H9 (cell line): ENCODE results near the gene STX16. TPM values are rescaled to one million over a fixed set of nuclear protein-coding genes. Genes with fewer than 3 reads are reported as not detected.
A peak's percentile ranks its signal among the peaks of the same experiment; 100 is the strongest.

Experiments used
- DNase-seq: peaks from one replicate; pipeline ENCODE4 v3.0.0-alpha.2; 2017
- H2AFZ ChIP-seq: one replicate; pipeline ENCODE4 v1.6.1; 2013; ENCODE audit warnings: mild to moderate bottlenecking, low read length, control low read depth, moderate library complexity
- H2AK5ac ChIP-seq: 2 replicates; pipeline ENCODE4 v1.6.1; 2013; ENCODE audit warnings: low read length, control low read depth, mixed read lengths; ENCODE audit not compliant: insufficient read length
- H2BK120ac ChIP-seq: one replicate; pipeline ENCODE4 v1.6.1; 2013; ENCODE audit warnings: low read depth, mild to moderate bottlenecking, low read length, control low read depth, inconsistent platforms; ENCODE audit not compliant: poor library complexity, severe bottlenecking
- H2BK12ac ChIP-seq: 2 replicates; pipeline ENCODE4 v1.6.1; 2013; ENCODE audit warnings: low read length, control low read depth, mixed read lengths, low read depth; ENCODE audit not compliant: insufficient read length
- H2BK15ac ChIP-seq: 2 replicates; pipeline ENCODE4 v1.6.1; 2013; ENCODE audit warnings: low read depth, low read length, control low read depth
- H2BK20ac ChIP-seq: one replicate; pipeline ENCODE4 v1.6.1; 2013; ENCODE audit warnings: low read depth, mild to moderate bottlenecking, low read length, control low read depth, inconsistent platforms; ENCODE audit not compliant: poor library complexity, severe bottlenecking
- H2BK5ac ChIP-seq: 2 replicates; pipeline ENCODE4 v1.6.1; 2013; ENCODE audit warnings: low read length, control low read depth, mixed read lengths; ENCODE audit not compliant: insufficient read length
- H3K14ac ChIP-seq: 2 replicates; pipeline ENCODE4 v1.6.1; 2013; ENCODE audit warnings: low read length, control low read depth; ENCODE audit not compliant: insufficient read depth
- H3K18ac ChIP-seq: 2 replicates; pipeline ENCODE4 v1.6.1; 2013; ENCODE audit warnings: low read depth, mild to moderate bottlenecking, mixed read lengths, low read length, control low read depth; ENCODE audit not compliant: insufficient read length
- H3K23ac ChIP-seq: 2 replicates; pipeline ENCODE4 v1.6.1; 2013; ENCODE audit warnings: low read length, control low read depth, mixed read lengths, low read depth; ENCODE audit not compliant: insufficient read length
- H3K23me2 ChIP-seq: 2 replicates; pipeline ENCODE4 v1.6.1; 2013; ENCODE audit warnings: low read depth, mild to moderate bottlenecking, mixed read lengths, low read length, control low read depth; ENCODE audit not compliant: insufficient read length, poor library complexity, severe bottlenecking
- H3K27ac ChIP-seq: 2 replicates; pipeline ENCODE4 v1.5.1; 2013; ENCODE audit warnings: low read length, control low read depth, mixed read lengths, low read depth; ENCODE audit not compliant: insufficient read length
- H3K27me3 ChIP-seq: 2 replicates; pipeline ENCODE4 v1.6.1; 2013; ENCODE audit warnings: low read length, control low read depth, inconsistent platforms; ENCODE audit not compliant: insufficient read depth
- H3K4ac ChIP-seq: 2 replicates; pipeline ENCODE4 v1.6.1; 2013; ENCODE audit warnings: low read depth, mild to moderate bottlenecking, control low read depth, inconsistent platforms, low read length, moderate library complexity
- H3K4me1 ChIP-seq: 2 replicates; pipeline ENCODE4 v1.6.1; 2013; ENCODE audit warnings: low read length, control low read depth, inconsistent platforms; ENCODE audit not compliant: insufficient read depth
- H3K4me2 ChIP-seq: 2 replicates; pipeline ENCODE4 v1.6.1; 2013; ENCODE audit warnings: low read length, control low read depth, mixed read lengths; ENCODE audit not compliant: insufficient read length, insufficient read depth
- H3K56ac ChIP-seq: 2 replicates; pipeline ENCODE4 v1.6.1; 2013; ENCODE audit warnings: low read depth, mild to moderate bottlenecking, mixed read lengths, low read length, control low read depth; ENCODE audit not compliant: insufficient read length
- H3K79me1 ChIP-seq: 2 replicates; pipeline ENCODE4 v1.6.1; 2013; ENCODE audit warnings: low read depth, mild to moderate bottlenecking, moderate library complexity, low read length, control low read depth, inconsistent platforms; ENCODE audit not compliant: insufficient read depth, poor library complexity, severe bottlenecking
- H3K79me2 ChIP-seq: 2 replicates; pipeline ENCODE4 v1.6.1; 2013; ENCODE audit warnings: low read length, control low read depth, inconsistent platforms; ENCODE audit not compliant: insufficient read depth
- H3K9ac ChIP-seq: 2 replicates; pipeline ENCODE4 v1.6.1; 2013; ENCODE audit warnings: low read length, control low read depth, mixed read lengths; ENCODE audit not compliant: insufficient read length; ENCODE audit errors: extremely low read depth
- H3K9me3 ChIP-seq: one replicate; pipeline ENCODE4 v1.6.1; 2013; ENCODE audit warnings: low read depth, low read length, inconsistent platforms; ENCODE audit not compliant: control insufficient read depth
- H3T11ph ChIP-seq: one replicate; pipeline ENCODE4 v1.6.1; 2013; ENCODE audit warnings: mild to moderate bottlenecking, low read length, control low read depth, inconsistent platforms
- H4K20me1 ChIP-seq: one replicate; pipeline ENCODE4 v1.6.1; 2013; ENCODE audit not compliant: control insufficient read depth, insufficient read length, insufficient read depth
- H4K5ac ChIP-seq: 2 replicates; pipeline ENCODE4 v1.6.1; 2013; ENCODE audit warnings: low read depth, mild to moderate bottlenecking, mixed read lengths, low read length, control low read depth; ENCODE audit not compliant: insufficient read length
- H4K8ac ChIP-seq: replicated peaks from 2 replicates; pipeline ENCODE4 v1.6.1; 2013; ENCODE audit warnings: low read length, control low read depth, mixed read lengths, low read depth; ENCODE audit not compliant: insufficient read length
- H4K91ac ChIP-seq: 2 replicates; pipeline ENCODE4 v1.6.1; 2013; ENCODE audit warnings: low read depth, mild to moderate bottlenecking, moderate library complexity, mixed read lengths, low read length, control low read depth; ENCODE audit not compliant: insufficient read length
- H3K27ac Mint-ChIP-seq, 3 experiments: 2 replicates in 2 of 3; 3 replicates in 1 of 3; pipeline ENCODE4 v1.8.0; 2020 to 2021; ENCODE audit warnings: mixed read lengths in 3 of 3, mild to moderate bottlenecking in 1 of 3, moderate library complexity in 1 of 3
- H3K27me3 Mint-ChIP-seq: 2 replicates; pipeline ENCODE4 v1.8.0; 2021; ENCODE audit warnings: low read depth, mild to moderate bottlenecking, moderate library complexity, mixed read lengths
- H3K36me3 Mint-ChIP-seq, 3 experiments: 2 replicates in 2 of 3; 3 replicates in 1 of 3; pipeline ENCODE4 v1.8.0; 2020 to 2021; ENCODE audit warnings: low read depth in 3 of 3, mixed read lengths in 3 of 3; ENCODE audit not compliant: insufficient read depth in 1 of 3
- H3K4me1 Mint-ChIP-seq, 2 experiments: 2 replicates each; pipeline ENCODE4 v1.8.0; 2020; ENCODE audit warnings: mixed read lengths in 2 of 2
- H3K4me3 Mint-ChIP-seq, 2 experiments: 2 replicates in 1 of 2; 3 replicates in 1 of 2; pipeline ENCODE4 v1.8.0; 2020 to 2021; ENCODE audit warnings: mild to moderate bottlenecking in 2 of 2, mixed read lengths in 2 of 2, moderate library complexity in 1 of 2
- H3K9me3 Mint-ChIP-seq, 2 experiments: 2 replicates in 1 of 2; 3 replicates in 1 of 2; pipeline ENCODE4 v1.8.0; 2020; ENCODE audit warnings: mild to moderate bottlenecking in 2 of 2, mixed read lengths in 2 of 2, moderate library complexity in 1 of 2
- CTCF ChIP-seq: fragments of 200-600 bp; sonication (generic); conservative IDR thresholded peaks from 3 replicates; pipeline ENCODE4 v1.8.0; 2021; ENCODE audit warnings: antibody characterized with exemption, mild to moderate bottlenecking
- WGBS: extraction: QIAGEN DNeasy Blood & Tissue Kit; methylation state at CpG from one replicate; pipeline ENCODE4 v1.1.7; 2013; ENCODE audit warnings: missing lambda C conversion rate, low lambda C conversion rate, mixed read lengths; ENCODE audit not compliant: insufficient read length; ENCODE audit errors: extremely low coverage; 5-methylcytosine and 5-hydroxymethylcytosine counted together
- total RNA-seq: library from RNA; stranded (reverse); gene quantifications from 2 replicates; pipeline ENCODE4 v1.2.1, GENCODE V29; 2021

The STX16 gene
- total RNA-seq, 1 experiment from 2014 or later, result 87.8 TPM

GRCh38 chr20:58654337-58654736 is 3.3 kb downstream of the STX16 start:
- peak overlapping the region in 1 of 2 experiments; percentile 35; a peak in 1 of 5 replicates for H3K4me3 Mint-ChIP-seq
- peaks cover 2% of the 10 kb centered on the region; the same call in 1 of the 2 replicates for H3K4me1 ChIP-seq

More at GRCh38 chr20:58654337-58654736, 3.3 kb downstream of the STX16 start:
- no peak for DNase-seq
- Histone ChIP-seq H4K91ac (no peak overlapping the region), H3K9me3 (no peaks in the 10 kb centered on the region), H3K23me2 (peaks cover 20% of the 10 kb centered on the region), H3K79me2 (peaks cover 32% of the 10 kb centered on the region), H2AFZ (no peak overlapping the region), H3K27ac (no peak overlapping the region), H2BK12ac (no peak overlapping the region), H3K18ac (no peak overlapping the region), H4K5ac (no peak overlapping the region), H4K8ac (no peak overlapping the region), H2AK5ac (no peak overlapping the region), H3K79me1 (no peaks in the 10 kb centered on the region), H3K4me2 (no peak overlapping the region), H3T11ph (no peak overlapping the region), H2BK5ac (no peak overlapping the region), H2BK20ac (no peak overlapping the region), H3K23ac (no peak overlapping the region), H2BK15ac (no peak overlapping the region), H3K9ac (no peak overlapping the region), H3K14ac (no peak overlapping the region), H3K4ac (no peak overlapping the region), H3K56ac (no peak overlapping the region), H2BK120ac (no peak overlapping the region), H3K27me3 (no peaks in the 10 kb centered on the region), H4K20me1 (no peaks in the 10 kb centered on the region)
- peaks cover 51 to 56% of the 10 kb centered on the region in 2 experiments for H3K4me1 Mint-ChIP-seq
- H3K36me3 Mint-ChIP-seq, result peaks cover 0 to 7% (median 2%) of the 10 kb centered on the region in 3 experiments; a peak in 4 of 7 replicates
- no peaks in the 10 kb centered on the region for H3K27me3 Mint-ChIP-seq
- WGBS, result no CpG with 5 or more reads among the region's 4 CpGs
- H3K9me3 Mint-ChIP-seq, result no peaks in the 10 kb centered on the region; a peak in 1 of 5 replicates
- no peak overlapping the region for H3K27ac Mint-ChIP-seq
- TF ChIP-seq CTCF, result no peak
